Measurements from ENCODE around the gene PCNX2.

Gene PCNX2, protein sequence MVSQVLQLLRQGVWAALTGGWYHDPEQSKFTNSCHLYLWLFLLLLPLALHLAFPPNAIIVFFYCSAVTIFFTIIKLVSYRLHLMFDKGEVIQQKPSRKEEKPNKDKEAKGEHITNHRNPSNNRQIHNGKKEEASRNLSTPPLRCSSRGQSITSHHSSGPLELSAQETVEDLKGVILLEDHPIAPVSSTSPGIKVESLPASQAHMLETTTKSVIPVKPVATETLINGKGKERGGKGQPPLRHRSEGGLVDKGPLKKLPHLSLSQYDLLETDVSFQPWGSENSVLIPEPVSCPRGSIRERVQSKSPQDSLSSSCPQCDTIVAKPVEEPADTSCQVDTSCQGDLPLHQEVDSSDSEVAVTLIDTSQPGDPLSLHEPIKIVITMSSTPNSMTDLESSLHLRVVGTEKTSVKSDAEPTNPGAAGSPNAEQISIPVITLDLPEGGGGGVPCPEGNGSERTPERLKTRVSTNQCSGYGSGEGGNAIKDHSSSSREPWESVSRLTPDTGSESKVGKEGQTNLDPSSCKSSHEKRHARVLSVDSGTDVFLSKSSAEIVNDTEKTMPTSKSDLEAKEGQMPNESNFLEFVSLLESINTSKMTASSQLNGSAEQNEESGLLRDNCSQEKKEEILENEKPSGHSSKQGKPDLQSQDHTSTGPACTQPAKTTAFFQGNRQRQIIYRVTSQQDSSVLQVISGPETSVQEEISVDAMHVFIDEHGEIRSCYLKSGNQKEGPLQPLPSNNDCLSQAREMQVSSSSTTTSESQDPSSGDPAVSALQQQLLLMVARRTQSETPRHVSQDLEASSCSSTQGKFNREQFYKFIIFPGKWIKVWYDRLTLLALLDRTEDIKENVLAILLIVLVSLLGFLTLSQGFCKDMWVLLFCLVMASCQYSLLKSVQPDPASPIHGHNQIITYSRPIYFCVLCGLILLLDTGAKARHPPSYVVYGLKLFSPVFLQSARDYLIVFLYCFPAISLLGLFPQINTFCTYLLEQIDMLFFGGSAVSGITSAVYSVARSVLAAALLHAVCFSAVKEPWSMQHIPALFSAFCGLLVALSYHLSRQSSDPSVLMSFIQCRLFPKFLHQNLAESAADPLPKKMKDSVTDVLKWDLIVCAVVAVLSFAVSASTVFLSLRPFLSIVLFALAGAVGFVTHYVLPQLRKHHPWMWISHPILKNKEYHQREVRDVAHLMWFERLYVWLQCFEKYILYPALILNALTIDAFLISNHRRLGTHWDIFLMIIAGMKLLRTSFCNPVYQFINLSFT (N-terminal part only)

GRCh38 chr1:233295237-233295974 lies at the start of gene PCNX2:
Gene PCNX2 (minus strand): TSS chr1:233295725. CDS start chr1:233295478, 247 bp downstream.
- peak; percentile 50 for DNase-seq (ENCODE audit: low read depth)

GRCh38 chr1:233343262-233343661 lies 47.7 kb upstream of the PCNX2 start:
- DNase-seq (ENCODE audit: low read depth), result no peak

GRCh38 chr1:233342086-233342485 lies 46.6 kb upstream of the PCNX2 start:
- DNase-seq (ENCODE audit: low read depth), result no peak

DNA sequence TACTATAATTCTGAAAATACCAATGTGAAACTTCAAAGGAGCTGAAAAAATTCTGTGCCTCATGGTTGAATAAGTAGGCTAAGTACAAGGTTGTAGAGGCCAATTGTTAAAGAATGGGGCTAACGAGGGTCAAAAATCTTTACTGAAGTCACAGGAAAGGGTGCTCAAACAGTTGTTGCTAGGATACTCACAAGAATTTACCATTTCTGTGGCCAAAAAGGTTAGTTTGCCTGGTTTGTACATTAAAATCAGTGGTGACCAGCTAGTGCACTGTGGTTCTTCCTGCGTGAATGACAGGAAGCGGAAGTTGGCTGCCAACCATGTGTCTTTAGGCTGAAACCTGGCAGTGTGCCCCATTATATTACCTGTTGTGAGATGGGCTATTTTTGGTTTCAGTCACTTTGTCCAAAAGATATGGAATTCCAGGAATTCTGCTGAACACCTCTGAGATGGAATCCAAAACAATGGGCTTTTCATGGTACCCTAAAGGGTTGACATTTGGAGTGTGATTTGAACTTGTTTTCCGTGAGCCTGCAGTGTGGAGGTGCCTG lies 45.5 kb upstream of the PCNX2 start:
- DNase-seq (ENCODE audit: low read depth), result no peak

- no peak for DNase-seq (ENCODE audit: low read depth)
Observed at GRCh38 chr1:233340031-233340555, 44.6 kb upstream of the PCNX2 start.

GRCh38 chr1:233338102-233338501 lies 42.6 kb upstream of the PCNX2 start:
- no peak for DNase-seq (ENCODE audit: low read depth)

DNA sequence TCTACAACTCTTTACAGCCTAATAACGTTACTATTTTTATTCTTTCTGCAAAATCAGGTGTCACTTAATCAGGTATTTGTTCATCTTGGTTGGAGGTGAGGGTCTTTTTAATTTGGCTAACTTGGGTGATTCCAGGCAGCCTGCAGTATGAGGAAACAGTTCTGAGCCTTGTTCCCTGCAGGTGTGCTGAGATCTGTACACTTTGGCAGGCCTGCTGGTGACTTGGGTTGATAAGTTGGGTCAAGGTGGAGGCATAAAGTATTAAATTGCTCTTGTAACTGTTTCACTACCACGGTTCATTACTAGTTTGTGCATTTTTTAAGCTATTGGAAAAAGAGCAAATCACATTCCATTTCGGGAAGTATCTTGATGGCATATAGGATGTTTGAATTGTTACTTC lies 42.0 kb upstream of the PCNX2 start:
- no peak for DNase-seq (ENCODE audit: low read depth)

GRCh38 chr1:233336554-233337456 lies 41.3 kb upstream of the PCNX2 start:
- no peak for DNase-seq (ENCODE audit: low read depth)

- no peak for DNase-seq (ENCODE audit: low read depth)
Observed at GRCh38 chr1:233334092-233334491, 38.6 kb upstream of the PCNX2 start.

DNA sequence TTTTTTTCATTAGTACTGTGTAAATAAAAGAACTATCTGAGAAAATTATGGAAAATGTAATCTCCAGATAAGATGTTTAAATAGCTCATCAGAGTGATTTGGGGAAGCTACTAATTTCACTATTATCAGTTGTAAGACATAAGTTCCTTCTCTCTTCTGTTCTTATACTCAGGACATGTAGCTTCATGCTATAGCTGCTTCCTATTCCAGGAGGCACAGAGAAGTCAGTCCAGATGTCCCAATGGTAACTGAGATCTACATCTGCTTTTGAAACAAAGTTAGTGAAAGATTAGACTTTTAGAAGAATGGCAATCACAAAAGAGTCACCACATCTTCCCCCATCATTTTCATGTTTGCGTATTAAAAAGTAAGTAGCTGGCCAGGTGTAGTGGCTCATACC lies 37.6 kb upstream of the PCNX2 start:
- no peak for DNase-seq (ENCODE audit: low read depth)

GRCh38 chr1:233331676-233332519 lies 36.4 kb upstream of the PCNX2 start:
- no peak for DNase-seq (ENCODE audit: low read depth)

GRCh38 chr1:233328142-233328921 lies 32.8 kb upstream of the PCNX2 start:
- no peak for DNase-seq (ENCODE audit: low read depth)

DNA sequence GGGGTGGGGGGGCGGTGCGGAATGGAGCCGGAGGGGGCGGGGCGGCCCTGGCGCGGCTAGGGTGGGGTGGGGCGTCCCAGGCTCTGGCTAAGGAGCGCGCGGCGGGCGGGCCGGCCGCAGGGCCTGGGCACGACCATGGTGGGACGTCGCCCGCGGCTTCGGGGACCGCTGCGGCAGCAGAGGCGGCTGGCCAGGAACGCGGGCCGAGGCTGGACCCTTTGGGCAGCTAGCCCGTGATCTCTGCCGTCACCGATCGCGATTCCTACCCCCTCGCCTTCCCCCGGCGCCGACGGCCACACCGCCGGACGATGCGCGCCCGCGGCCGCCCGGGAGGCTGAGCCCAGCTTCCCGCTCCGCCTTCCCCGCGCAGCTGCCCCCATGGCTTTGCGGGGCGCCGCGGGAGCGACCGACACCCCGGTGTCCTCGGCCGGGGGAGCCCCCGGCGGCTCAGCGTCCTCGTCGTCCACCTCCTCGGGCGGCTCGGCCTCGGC lies 32.2 kb upstream of the PCNX2 start, which contains the start of gene MAP3K21:
MAP3K21 (plus strand) TSS at position 74 of the 491 bp plus-strand sequence; CDS start at position 379, 305 bp downstream.
- no peak for DNase-seq (ENCODE audit: low read depth)

DNA sequence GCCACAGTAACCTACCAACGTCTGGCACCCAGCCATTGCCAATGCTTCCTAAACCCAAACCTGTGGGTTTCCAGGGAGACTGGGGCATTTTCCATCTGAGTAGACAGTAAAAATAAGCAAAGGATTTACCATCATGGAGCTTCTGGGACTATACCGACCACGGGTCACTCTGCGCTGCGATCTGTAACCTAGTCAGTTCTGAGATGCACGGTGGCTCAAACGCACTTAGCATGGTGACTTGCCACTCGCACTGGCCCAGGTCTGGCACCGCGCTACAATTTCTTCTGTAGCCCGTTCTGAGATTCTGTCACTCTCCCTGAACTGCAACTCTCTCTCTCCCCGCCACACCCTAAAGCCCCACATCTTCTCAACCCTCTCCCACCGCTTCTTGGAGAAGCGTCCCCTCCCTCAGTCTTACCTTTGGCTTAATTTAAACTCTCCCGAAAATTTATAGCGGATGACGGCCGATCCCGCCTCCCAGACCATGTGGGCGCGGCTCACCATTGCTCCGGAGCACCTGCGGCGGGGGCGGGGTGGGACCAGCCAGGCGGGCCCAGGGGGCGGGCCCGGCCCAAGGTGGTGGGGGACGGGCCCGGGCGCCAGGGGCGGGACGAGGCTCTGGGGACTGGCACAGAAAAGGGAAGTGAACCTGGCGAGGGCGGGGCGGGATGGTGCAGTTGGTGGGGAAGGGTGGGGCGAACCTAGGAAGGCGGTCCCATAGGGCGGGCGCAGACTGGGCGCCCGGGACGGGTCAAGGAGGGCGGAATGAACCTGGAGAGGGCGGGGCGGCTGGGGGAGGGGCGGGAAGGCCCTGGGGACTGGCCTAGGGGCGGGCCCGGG lies 31.5 kb upstream of the PCNX2 start:
- no peak for DNase-seq (ENCODE audit: low read depth)

GRCh38 chr1:233326319-233326718 lies 30.8 kb upstream of the PCNX2 start:
- no peak for DNase-seq (ENCODE audit: low read depth)

DNA sequence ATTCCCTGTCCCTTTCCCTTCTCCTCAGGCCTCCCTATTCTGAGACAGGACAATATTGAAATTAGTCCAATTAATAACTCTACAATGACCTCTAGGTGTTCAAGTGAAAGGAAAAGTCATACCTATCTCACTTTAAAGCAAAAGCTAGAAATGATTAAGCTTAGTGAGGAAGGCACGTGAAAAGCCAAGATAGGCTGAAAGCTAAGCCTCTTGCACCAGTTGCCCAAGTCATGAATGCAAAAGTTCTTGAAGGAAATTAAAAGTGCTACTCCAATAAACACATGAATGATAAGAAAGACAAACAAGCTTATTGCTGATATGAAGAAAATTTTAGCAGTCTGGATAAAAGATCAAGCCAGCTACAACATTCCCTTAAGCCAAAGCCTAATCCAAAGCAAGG lies 28.2 kb upstream of the PCNX2 start:
- DNase-seq (ENCODE audit: low read depth), result no peak

GRCh38 chr1:233320023-233320422 lies 24.5 kb upstream of the PCNX2 start:
- no peak for DNase-seq (ENCODE audit: low read depth)

Measured in fibroblast of gingiva (primary cell).